Middle frontal gyrus (tissue), 1 donor: ENCODE results near the gene CEP128.

Source experiments
- DNase-seq: peaks from one replicate; pipeline ENCODE4 v3.0.0-alpha.2; 2015; ENCODE audit warnings: low spot score; ENCODE audit errors: extremely low spot score

Gene CEP128

GRCh38 chr14:80560800-80561657 is 380.5 kb downstream of the CEP128 start:
- no peak for DNase-seq

GRCh38 chr14:80554139-80554538 is 387.4 kb downstream of the CEP128 start:
- no peak for DNase-seq

- DNase-seq: no peak
Measured at GRCh38 chr14:80549141-80549540, 392.4 kb downstream of the CEP128 start.

- no peak for DNase-seq
Measured at GRCh38 chr14:80545935-80546854, 395.3 kb downstream of the CEP128 start.

GRCh38 chr14:80544366-80544765 is 397.2 kb downstream of the CEP128 start:
- DNase-seq: no peak

- no peak for DNase-seq
Measured at GRCh38 chr14:80543211-80543610, 398.3 kb downstream of the CEP128 start.

GRCh38 chr14:80538633-80539375 is 402.7 kb downstream of the CEP128 start:
- DNase-seq: no peak

- DNase-seq: no peak
Measured at GRCh38 chr14:80537626-80538025, 403.9 kb downstream of the CEP128 start.

- no peak for DNase-seq
Measured at GRCh38 chr14:80536456-80536855, 405.1 kb downstream of the CEP128 start.

- no peak for DNase-seq
Measured at GRCh38 chr14:80535171-80535570, 406.4 kb downstream of the CEP128 start.

- DNase-seq: no peak
Measured at GRCh38 chr14:80523518-80524117, 417.9 kb downstream of the CEP128 start.

- DNase-seq: no peak
Measured at GRCh38 chr14:80522936-80523335, 418.6 kb downstream of the CEP128 start.

- DNase-seq: no peak
Measured at GRCh38 chr14:80522411-80522810, 419.1 kb downstream of the CEP128 start.

GRCh38 chr14:80521456-80521855 is 420.1 kb downstream of the CEP128 start:
- no peak for DNase-seq

GRCh38 chr14:80519002-80519401 is 422.5 kb downstream of the CEP128 start:
- DNase-seq: no peak

- DNase-seq: no peak
Measured at GRCh38 chr14:80518173-80518572, 423.4 kb downstream of the CEP128 start.

- DNase-seq: no peak
Measured at GRCh38 chr14:80507292-80507869, 434.2 kb downstream of the CEP128 start.

- no peak for DNase-seq
Measured at GRCh38 chr14:80504781-80505180, 436.8 kb downstream of the CEP128 start.

- no peak for DNase-seq
Measured at GRCh38 chr14:80498533-80498932, 443.0 kb downstream of the CEP128 start.

GRCh38 chr14:80496090-80496489 is 445.4 kb downstream of the CEP128 start:
- no peak for DNase-seq

GRCh38 chr14:80494769-80495168 is 446.8 kb downstream of the CEP128 start:
- no peak for DNase-seq
